ENCODE data around the gene POLD1.

Gene POLD1

DNA sequence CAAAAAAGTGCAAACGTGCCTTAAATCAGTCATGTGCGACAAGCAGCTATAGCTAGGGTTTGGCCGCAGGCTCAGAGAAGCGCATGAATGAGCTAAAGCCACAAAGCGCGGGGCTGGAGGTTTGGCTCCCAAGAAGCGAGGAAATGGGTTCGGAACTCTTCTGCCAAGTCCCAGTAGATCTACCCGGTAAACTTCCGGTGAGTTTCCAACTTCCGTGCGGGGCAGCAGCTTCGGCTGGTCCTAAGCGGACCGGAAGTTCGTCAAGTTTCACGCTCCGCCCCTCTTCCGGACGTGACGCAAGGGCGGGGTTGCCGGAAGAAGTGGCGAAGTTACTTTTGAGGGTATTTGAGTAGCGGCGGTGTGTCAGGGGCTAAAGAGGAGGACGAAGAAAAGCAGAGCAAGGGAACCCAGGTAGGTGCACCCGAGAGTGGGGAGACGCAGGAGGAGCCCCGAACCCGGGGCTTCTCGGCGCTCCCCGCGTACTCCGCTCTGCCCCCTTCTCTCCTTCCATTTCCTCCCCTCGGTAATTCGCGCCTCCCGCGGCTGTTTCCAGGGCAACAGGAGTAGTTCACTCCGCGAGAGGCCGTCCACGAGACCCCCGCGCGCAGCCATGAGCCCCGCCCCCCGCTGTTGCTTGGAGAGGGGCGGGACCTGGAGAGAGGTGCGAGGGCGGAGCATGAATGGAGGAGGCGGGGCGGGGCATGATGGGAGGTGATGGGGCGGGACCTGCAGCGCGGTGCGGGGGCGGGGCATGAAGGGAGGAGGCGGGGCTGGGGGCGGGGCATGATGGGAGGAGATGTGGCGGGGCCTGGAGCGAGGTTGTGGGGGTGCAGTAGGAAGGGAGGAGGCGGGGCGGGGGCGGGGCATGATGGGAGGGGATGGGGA is 7.7 kb upstream of the POLD1 start, which contains the start of gene NR1H2:
Gene NR1H2, plus strand, starts transcription at position 292 of the 885 bp plus-strand sequence. CDS start 1,149 bp downstream, outside the sequence.
- peak within 1 kb of the TSS; percentile 83 for H2BK5ac ChIP-seq (ENCODE audit: low read depth, low read length, poor library complexity)
- peak within 1 kb of the TSS; percentile 90 for H3K18ac ChIP-seq (ENCODE audit: low read length)
- H2BK12ac ChIP-seq (ENCODE audit: low read length) = no peak within 1 kb of the TSS
- H3K9me3 ChIP-seq (ENCODE audit: insufficient read depth, low read depth, low read length) = no peaks in the 10 kb centered on the region
- peaks cover 3% of the 10 kb centered on the region for H3K79me1 ChIP-seq (ENCODE audit: low read length)
- peak within 1 kb of the TSS; percentile 75 for H3K4ac ChIP-seq (ENCODE audit: low read depth, low read length)
- peak within 1 kb of the TSS; percentile 93 for H3K14ac ChIP-seq (ENCODE audit: low read length)
- H3K4me2 ChIP-seq (ENCODE audit: low read length) = peak within 1 kb of the TSS; percentile 72
- peak within 1 kb of the TSS; percentile 84 for H2AFZ ChIP-seq (ENCODE audit: insufficient read depth, low read length, poor library complexity)
- H3K79me2 ChIP-seq (ENCODE audit: control insufficient read depth, insufficient read depth, low read length, poor library complexity) = peaks cover 3% of the 10 kb centered on the region
- H3K23ac ChIP-seq (ENCODE audit: low read length) = no peak within 1 kb of the TSS
- H2AK5ac ChIP-seq (ENCODE audit: low read length) = peak within 1 kb of the TSS; percentile 39
- WGBS (ENCODE audit: extremely low coverage, insufficient coverage, insufficient read length) = no CpG with 5 or more reads among the region's 67 CpGs
- H4K8ac ChIP-seq (ENCODE audit: low read depth, low read length) = peak within 1 kb of the TSS; percentile 98
- H3K27ac ChIP-seq (ENCODE audit: low read depth, low read length) = peak within 1 kb of the TSS; percentile 89
- H4K91ac ChIP-seq (ENCODE audit: low read depth, low read length) = peak within 1 kb of the TSS; percentile 96
- DNase-seq = peak; percentile 97 to 99
- no peaks in the 10 kb centered on the region for H3K27me3 ChIP-seq (ENCODE audit: insufficient read depth, low read length)
- peak within 1 kb of the TSS; percentile 94 for H2BK120ac ChIP-seq (ENCODE audit: insufficient read depth, low read length, poor library complexity)
- H3K9ac ChIP-seq (ENCODE audit: low read length) = peak within 1 kb of the TSS; percentile 70
- H3K36me3 ChIP-seq (ENCODE audit: control insufficient read depth in 1 of 2, insufficient read depth in 2 of 2, low read length in 2 of 2) = peaks cover 39 to 41% of the 10 kb centered on the region in 2 experiments
- H3K4me1 ChIP-seq (ENCODE audit: control insufficient read depth in 1 of 2, insufficient read depth in 2 of 2, low read length in 2 of 2) = no peaks in the 10 kb centered on the region
- peak within 1 kb of the TSS; percentile 96 for H4K12ac ChIP-seq (ENCODE audit: low read depth, low read length)
- peak within 1 kb of the TSS; percentile 83 for H3K4me3 ChIP-seq (ENCODE audit: low read depth, low read length)

DNA sequence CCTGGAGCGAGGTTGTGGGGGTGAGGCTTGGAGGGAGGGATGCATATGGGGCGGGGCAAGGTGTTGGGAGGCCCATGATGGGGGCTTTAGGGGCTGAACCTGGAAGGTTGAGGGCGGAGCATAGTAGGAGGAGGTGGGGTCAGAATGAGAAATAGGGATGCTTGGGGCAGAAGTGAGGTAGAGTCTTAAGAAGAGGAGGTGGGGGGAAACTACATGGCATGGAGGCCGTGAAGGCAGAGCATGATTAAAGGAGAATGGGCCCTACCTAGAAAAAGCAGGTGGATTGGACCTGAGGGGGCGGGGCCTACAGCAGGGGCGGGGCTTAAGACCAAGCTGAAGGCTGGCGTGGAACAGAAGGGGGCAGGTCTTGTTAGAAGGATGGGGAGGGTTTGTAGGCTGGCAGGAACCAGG is 7.1 kb upstream of the POLD1 start:
- no CpG with 5 or more reads among the region's 7 CpGs for WGBS (ENCODE audit: extremely low coverage, insufficient coverage, insufficient read length)
- no peak overlapping the region for H3K9ac ChIP-seq (ENCODE audit: low read length)
- no peak overlapping the region for H3K4me2 ChIP-seq (ENCODE audit: low read length)
- H3K79me2 ChIP-seq (ENCODE audit: control insufficient read depth, insufficient read depth, low read length, poor library complexity) = peaks cover 3% of the 10 kb centered on the region
- no peak overlapping the region for H3K23ac ChIP-seq (ENCODE audit: low read length)
- H2BK120ac ChIP-seq (ENCODE audit: insufficient read depth, low read length, poor library complexity) = no peak overlapping the region
- H3K27ac ChIP-seq (ENCODE audit: low read depth, low read length) = no peak overlapping the region
- H2BK5ac ChIP-seq (ENCODE audit: low read depth, low read length, poor library complexity) = no peak overlapping the region
- H4K91ac ChIP-seq (ENCODE audit: low read depth, low read length) = no peak overlapping the region
- no peaks in the 10 kb centered on the region for H3K27me3 ChIP-seq (ENCODE audit: insufficient read depth, low read length)
- H3K4ac ChIP-seq (ENCODE audit: low read depth, low read length) = no peak overlapping the region
- no peak overlapping the region for H3K4me3 ChIP-seq (ENCODE audit: low read depth, low read length)
- no peak overlapping the region for H2BK12ac ChIP-seq (ENCODE audit: low read length)
- H3K18ac ChIP-seq (ENCODE audit: low read length) = no peak overlapping the region
- H2AFZ ChIP-seq (ENCODE audit: insufficient read depth, low read length, poor library complexity) = no peak overlapping the region
- H3K36me3 ChIP-seq (ENCODE audit: control insufficient read depth in 1 of 2, insufficient read depth in 2 of 2, low read length in 2 of 2) = peaks cover 46 to 47% of the 10 kb centered on the region in 2 experiments
- no peak overlapping the region for H4K8ac ChIP-seq (ENCODE audit: low read depth, low read length)
- DNase-seq = peak in 1 of 2 donors; percentile 34
- no peak overlapping the region for H2AK5ac ChIP-seq (ENCODE audit: low read length)
- no peaks in the 10 kb centered on the region for H3K9me3 ChIP-seq (ENCODE audit: insufficient read depth, low read depth, low read length)
- peaks cover 3% of the 10 kb centered on the region for H3K79me1 ChIP-seq (ENCODE audit: low read length)
- H3K14ac ChIP-seq (ENCODE audit: low read length) = no peak overlapping the region
- H3K4me1 ChIP-seq (ENCODE audit: control insufficient read depth in 1 of 2, insufficient read depth in 2 of 2, low read length in 2 of 2) = no peaks in the 10 kb centered on the region
- H4K12ac ChIP-seq (ENCODE audit: low read depth, low read length) = no peak overlapping the region

GRCh38 chr19:50377517-50377916 is 6.6 kb upstream of the POLD1 start:
- no peaks in the 10 kb centered on the region for H3K27me3 ChIP-seq (ENCODE audit: insufficient read depth, low read length)
- H3K9ac ChIP-seq (ENCODE audit: low read length) = no peak overlapping the region
- H3K4me1 ChIP-seq (ENCODE audit: control insufficient read depth in 1 of 2, insufficient read depth in 2 of 2, low read length in 2 of 2) = no peaks in the 10 kb centered on the region
- no peak for DNase-seq
- no peak overlapping the region for H3K18ac ChIP-seq (ENCODE audit: low read length)
- H3K23ac ChIP-seq (ENCODE audit: low read length) = no peak overlapping the region
- WGBS (ENCODE audit: extremely low coverage, insufficient coverage, insufficient read length) = no CpG with 5 or more reads among the region's 9 CpGs
- H2BK5ac ChIP-seq (ENCODE audit: low read depth, low read length, poor library complexity) = no peak overlapping the region
- no peak overlapping the region for H2AK5ac ChIP-seq (ENCODE audit: low read length)
- H4K12ac ChIP-seq (ENCODE audit: low read depth, low read length) = no peak overlapping the region
- no peak overlapping the region for H4K91ac ChIP-seq (ENCODE audit: low read depth, low read length)
- H2BK12ac ChIP-seq (ENCODE audit: low read length) = no peak overlapping the region
- H2BK120ac ChIP-seq (ENCODE audit: insufficient read depth, low read length, poor library complexity) = no peak overlapping the region
- no peak overlapping the region for H3K4me3 ChIP-seq (ENCODE audit: low read depth, low read length)
- peaks cover 3% of the 10 kb centered on the region for H3K79me1 ChIP-seq (ENCODE audit: low read length)
- no peak overlapping the region for H3K4ac ChIP-seq (ENCODE audit: low read depth, low read length)
- H2AFZ ChIP-seq (ENCODE audit: insufficient read depth, low read length, poor library complexity) = no peak overlapping the region
- no peaks in the 10 kb centered on the region for H3K9me3 ChIP-seq (ENCODE audit: insufficient read depth, low read depth, low read length)
- peaks cover 3% of the 10 kb centered on the region for H3K79me2 ChIP-seq (ENCODE audit: control insufficient read depth, insufficient read depth, low read length, poor library complexity)
- H3K36me3 ChIP-seq (ENCODE audit: control insufficient read depth in 1 of 2, insufficient read depth in 2 of 2, low read length in 2 of 2) = peaks cover 50 to 52% of the 10 kb centered on the region in 2 experiments
- H3K4me2 ChIP-seq (ENCODE audit: low read length) = no peak overlapping the region
- no peak overlapping the region for H3K27ac ChIP-seq (ENCODE audit: low read depth, low read length)
- H4K8ac ChIP-seq (ENCODE audit: low read depth, low read length) = no peak overlapping the region
- H3K14ac ChIP-seq (ENCODE audit: low read length) = no peak overlapping the region

DNA sequence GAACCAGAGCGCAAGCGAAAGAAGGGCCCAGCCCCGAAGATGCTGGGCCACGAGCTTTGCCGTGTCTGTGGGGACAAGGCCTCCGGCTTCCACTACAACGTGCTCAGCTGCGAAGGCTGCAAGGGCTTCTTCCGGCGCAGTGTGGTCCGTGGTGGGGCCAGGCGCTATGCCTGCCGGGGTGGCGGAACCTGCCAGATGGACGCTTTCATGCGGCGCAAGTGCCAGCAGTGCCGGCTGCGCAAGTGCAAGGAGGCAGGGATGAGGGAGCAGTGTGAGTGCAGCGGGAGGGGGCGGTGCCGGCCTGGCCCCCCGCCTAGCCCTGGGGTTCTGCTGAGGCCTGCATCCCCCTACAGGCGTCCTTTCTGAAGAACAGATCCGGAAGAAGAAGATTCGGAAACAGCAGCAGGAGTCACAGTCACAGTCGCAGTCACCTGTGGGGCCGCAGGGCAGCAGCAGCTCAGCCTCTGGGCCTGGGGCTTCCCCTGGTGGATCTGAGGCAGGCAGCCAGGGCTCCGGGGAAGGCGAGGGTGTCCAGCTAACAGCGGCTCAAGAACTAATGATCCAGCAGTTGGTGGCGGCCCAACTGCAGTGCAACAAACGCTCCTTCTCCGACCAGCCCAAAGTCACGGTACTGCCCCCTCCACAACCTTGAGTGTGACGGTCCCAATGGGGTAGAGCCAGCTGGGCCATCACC is 5.8 kb upstream of the POLD1 start:
- H3K4me3 ChIP-seq (ENCODE audit: low read depth, low read length) = no peak overlapping the region
- peaks cover 3% of the 10 kb centered on the region for H3K79me1 ChIP-seq (ENCODE audit: low read length)
- no peak overlapping the region for H3K14ac ChIP-seq (ENCODE audit: low read length)
- no peak overlapping the region for H2BK5ac ChIP-seq (ENCODE audit: low read depth, low read length, poor library complexity)
- H2BK120ac ChIP-seq (ENCODE audit: insufficient read depth, low read length, poor library complexity) = no peak overlapping the region
- no peaks in the 10 kb centered on the region for H3K27me3 ChIP-seq (ENCODE audit: insufficient read depth, low read length)
- no peak overlapping the region for H2BK12ac ChIP-seq (ENCODE audit: low read length)
- no peak overlapping the region for H3K23ac ChIP-seq (ENCODE audit: low read length)
- H4K12ac ChIP-seq (ENCODE audit: low read depth, low read length) = no peak overlapping the region
- peaks cover 3% of the 10 kb centered on the region for H3K79me2 ChIP-seq (ENCODE audit: control insufficient read depth, insufficient read depth, low read length, poor library complexity)
- no peak overlapping the region for H4K8ac ChIP-seq (ENCODE audit: low read depth, low read length)
- peaks cover 0 to under 1% of the 10 kb centered on the region in 2 experiments for H3K4me1 ChIP-seq (ENCODE audit: control insufficient read depth in 1 of 2, insufficient read depth in 2 of 2, low read length in 2 of 2)
- no peak overlapping the region for H3K4me2 ChIP-seq (ENCODE audit: low read length)
- no peak for DNase-seq
- H3K4ac ChIP-seq (ENCODE audit: low read depth, low read length) = no peak overlapping the region
- no peak overlapping the region for H3K27ac ChIP-seq (ENCODE audit: low read depth, low read length)
- H2AK5ac ChIP-seq (ENCODE audit: low read length) = no peak overlapping the region
- no peak overlapping the region for H3K18ac ChIP-seq (ENCODE audit: low read length)
- H3K9me3 ChIP-seq (ENCODE audit: insufficient read depth, low read depth, low read length) = no peaks in the 10 kb centered on the region
- H4K91ac ChIP-seq (ENCODE audit: low read depth, low read length) = no peak overlapping the region
- H3K9ac ChIP-seq (ENCODE audit: low read length) = no peak overlapping the region
- WGBS (ENCODE audit: extremely low coverage, insufficient coverage, insufficient read length) = no CpG with 5 or more reads among the region's 36 CpGs
- no peak overlapping the region for H2AFZ ChIP-seq (ENCODE audit: insufficient read depth, low read length, poor library complexity)
- peaks cover 55 to 58% of the 10 kb centered on the region in 2 experiments for H3K36me3 ChIP-seq (ENCODE audit: control insufficient read depth in 1 of 2, insufficient read depth in 2 of 2, low read length in 2 of 2)

Measured in trophoblast cell (in vitro differentiated cells and primary cell).